OCI-LY7 (cell line): Measurements from ENCODE around the gene NYNRIN.

Source experiments
- EZH2phosphoT487 ChIP-seq: fragments of 200-600 bp; sonication (generic); IDR thresholded peaks from 2 replicates; pipeline ENCODE4 v1.6.1; 2018; ENCODE audit warnings: low read depth, borderline replicate concordance, mild to moderate bottlenecking, mixed run types, antibody characterized with exemption, low read length, moderate library complexity, mixed read lengths
- TF ChIP-seq, protein P1 (sequence below): fragments of 200-600 bp; sonication (generic); conservative IDR thresholded peaks from 2 replicates; pipeline ENCODE4 v1.5.1; 2014; ENCODE audit warnings: mild to moderate bottlenecking, antibody characterized with exemption, low read length, moderate library complexity, mixed read lengths

DNA sequence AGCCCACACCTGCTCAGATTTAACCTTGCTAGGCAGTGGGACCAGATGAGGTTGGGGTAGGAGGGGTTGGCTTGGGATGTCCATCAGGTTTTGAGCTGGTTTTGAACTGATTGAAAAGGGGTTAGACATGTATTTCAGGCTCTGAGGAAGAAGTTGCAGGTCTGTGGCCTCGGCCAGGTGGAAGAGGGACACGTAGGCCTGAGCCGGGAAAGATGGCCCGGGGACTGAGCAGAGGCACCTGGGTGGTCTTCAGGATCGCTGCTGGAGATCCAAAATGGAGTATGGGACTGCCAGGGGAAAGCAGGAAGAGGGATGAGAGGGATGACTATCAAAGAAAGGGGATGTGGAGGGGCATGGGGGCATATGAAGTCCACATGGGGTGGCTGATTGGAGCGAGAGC, 7.6 kb downstream of the NYNRIN start:
- TF ChIP-seq, protein P1, sequence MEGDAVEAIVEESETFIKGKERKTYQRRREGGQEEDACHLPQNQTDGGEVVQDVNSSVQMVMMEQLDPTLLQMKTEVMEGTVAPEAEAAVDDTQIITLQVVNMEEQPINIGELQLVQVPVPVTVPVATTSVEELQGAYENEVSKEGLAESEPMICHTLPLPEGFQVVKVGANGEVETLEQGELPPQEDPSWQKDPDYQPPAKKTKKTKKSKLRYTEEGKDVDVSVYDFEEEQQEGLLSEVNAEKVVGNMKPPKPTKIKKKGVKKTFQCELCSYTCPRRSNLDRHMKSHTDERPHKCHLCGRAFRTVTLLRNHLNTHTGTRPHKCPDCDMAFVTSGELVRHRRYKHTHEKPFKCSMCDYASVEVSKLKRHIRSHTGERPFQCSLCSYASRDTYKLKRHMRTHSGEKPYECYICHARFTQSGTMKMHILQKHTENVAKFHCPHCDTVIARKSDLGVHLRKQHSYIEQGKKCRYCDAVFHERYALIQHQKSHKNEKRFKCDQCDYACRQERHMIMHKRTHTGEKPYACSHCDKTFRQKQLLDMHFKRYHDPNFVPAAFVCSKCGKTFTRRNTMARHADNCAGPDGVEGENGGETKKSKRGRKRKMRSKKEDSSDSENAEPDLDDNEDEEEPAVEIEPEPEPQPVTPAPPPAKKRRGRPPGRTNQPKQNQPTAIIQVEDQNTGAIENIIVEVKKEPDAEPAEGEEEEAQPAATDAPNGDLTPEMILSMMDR: no peak
- TF ChIP-seq EZH2phosphoT487: no peak
